Measurements from ENCODE around the gene TFF2.

The TFF2 gene

DNA sequence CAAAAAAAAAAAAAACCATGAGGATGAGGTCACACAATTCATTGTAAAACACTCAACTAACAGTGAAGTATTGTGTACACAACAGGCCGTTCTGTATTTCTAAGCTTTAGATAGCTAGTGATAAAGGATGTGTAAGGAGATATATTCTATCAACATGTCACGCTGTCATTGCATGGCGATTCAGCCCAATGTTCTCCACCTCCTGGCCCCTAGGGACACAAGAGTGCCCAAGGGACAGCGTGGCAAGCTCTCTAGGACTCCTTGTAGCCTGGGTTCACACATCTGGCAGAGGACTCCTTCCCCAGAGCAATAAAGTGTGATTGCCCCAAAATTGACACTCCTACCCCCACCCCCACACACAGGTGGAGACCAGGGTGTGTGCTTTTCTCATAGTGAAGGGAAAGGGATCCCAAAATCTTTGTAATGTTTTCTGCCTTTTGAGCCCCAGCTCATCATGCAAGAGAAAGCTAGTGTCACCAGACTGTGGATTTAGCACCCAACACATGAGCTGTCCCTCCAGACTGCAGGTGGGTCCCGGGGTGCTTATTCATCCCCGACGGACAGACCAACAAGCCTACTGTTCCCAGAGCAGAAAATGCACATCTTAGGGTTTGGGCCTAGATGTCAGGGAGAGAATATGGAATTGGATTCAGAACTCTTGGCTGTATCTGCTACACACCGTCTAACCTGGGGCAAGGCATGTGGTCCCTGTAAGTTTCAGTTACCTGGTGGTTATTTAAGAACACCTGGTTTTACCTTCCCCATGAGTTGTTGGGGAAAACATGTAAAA is 33.6 kb upstream of the TFF2 start:
- TF ChIP-seq CTCF (IDR thresholded peaks at IDR 0.05; ENCODE audit: low read depth, low read length, missing control alignments): no peak
- H3K4me3 ChIP-seq (ENCODE audit: low read depth, low read length): no peak overlapping the region
- DNase-seq (ENCODE audit: low read depth): no peak

DNA sequence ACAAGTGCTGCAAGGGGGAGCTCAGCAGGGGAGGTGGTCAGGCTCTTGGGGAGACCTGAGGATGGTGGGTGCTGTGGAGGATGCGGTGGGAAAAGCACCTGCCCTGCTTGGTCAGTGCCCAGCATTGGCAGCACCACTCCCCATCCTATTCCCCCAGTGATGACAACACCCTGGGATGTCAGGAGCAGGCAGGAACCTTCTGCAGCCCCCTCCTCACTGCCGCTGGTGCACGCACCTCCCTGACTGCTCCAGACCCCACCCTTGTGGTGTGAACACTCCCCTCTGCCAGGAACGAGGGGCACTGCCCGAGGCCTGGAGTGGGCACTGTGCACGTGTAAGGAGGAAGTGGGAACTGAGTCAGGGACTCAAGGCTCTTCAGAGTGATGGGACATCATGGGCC is 32.5 kb upstream of the TFF2 start:
- no peak for DNase-seq (ENCODE audit: low read depth)
- H3K4me3 ChIP-seq (ENCODE audit: low read depth, low read length): no peak overlapping the region
- no peak for TF ChIP-seq CTCF (IDR thresholded peaks at IDR 0.05; ENCODE audit: low read depth, low read length, missing control alignments)

DNA sequence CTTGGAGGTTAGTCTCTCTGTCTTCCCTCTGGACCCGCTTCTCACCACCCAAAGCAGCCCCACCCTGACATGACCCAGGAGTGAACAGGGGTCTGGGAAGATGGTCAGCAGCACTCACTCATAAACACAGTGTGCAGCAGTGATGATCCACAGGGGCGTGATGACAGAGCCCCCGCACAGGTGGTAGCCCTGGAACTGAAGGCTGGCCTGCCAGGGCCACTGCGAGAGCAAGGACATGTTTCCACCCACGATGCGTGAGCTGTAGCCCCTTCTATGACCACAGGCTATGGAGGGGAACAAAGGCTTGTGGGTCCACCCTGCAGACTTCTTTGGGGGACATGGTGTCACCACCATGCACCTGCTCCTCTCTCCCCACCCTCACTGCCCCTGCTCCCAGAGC is 32.1 kb upstream of the TFF2 start:
- no peak overlapping the region for H3K4me3 ChIP-seq (ENCODE audit: low read depth, low read length)
- TF ChIP-seq CTCF (IDR thresholded peaks at IDR 0.05; ENCODE audit: low read depth, low read length, missing control alignments): no peak
- no peak for DNase-seq (ENCODE audit: low read depth)

GRCh38 chr21:42381347-42381984 is 30.7 kb upstream of the TFF2 start:
- no peak for DNase-seq (ENCODE audit: low read depth)

GRCh38 chr21:42379426-42380215 is 28.8 kb upstream of the TFF2 start:
- no peak for DNase-seq (ENCODE audit: low read depth)
- no peak for TF ChIP-seq CTCF (IDR thresholded peaks at IDR 0.05; ENCODE audit: low read depth, low read length, missing control alignments)
- H3K4me3 ChIP-seq (ENCODE audit: low read depth, low read length): no peak overlapping the region

More at GRCh38 chr21:42381347-42381984, 30.7 kb upstream of the TFF2 start:
- peak; percentile 86 for TF ChIP-seq CTCF (IDR thresholded peaks at IDR 0.05; ENCODE audit: low read depth, low read length, missing control alignments)
- H3K4me3 ChIP-seq (ENCODE audit: low read depth, low read length): no peak overlapping the region

DNA sequence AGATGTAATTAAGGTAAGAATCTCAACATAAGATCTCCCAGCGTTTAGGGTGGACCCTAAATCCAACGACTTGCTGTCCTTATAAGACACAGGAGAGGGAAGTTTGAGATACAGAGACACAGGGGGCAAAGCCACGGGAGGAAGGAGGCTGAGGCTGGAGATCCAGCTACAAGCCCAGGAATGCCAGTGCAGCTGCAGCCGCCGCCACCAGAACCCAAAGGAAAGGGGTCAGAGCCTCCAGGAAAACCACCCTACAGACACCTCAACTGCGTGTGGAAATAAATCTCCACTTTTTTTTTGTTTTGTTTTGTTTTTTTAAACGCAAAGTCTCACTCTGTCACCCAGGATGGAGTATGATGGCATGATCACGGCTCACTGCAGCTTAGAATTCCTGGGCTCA is 27.6 kb upstream of the TFF2 start:
- DNase-seq (ENCODE audit: low read depth): no peak
- no peak for TF ChIP-seq CTCF (IDR thresholded peaks at IDR 0.05; ENCODE audit: low read depth, low read length, missing control alignments)
- H3K4me3 ChIP-seq (ENCODE audit: low read depth, low read length): no peak overlapping the region

Data from GM12864 (cell line).